SU-DHL-6 (cell line): Measurements from ENCODE around the gene CUX1.

Experiments
- CTCF ChIP-seq: fragments of 200-600 bp; sonication (generic); IDR thresholded peaks from one replicate; pipeline ENCODE4 v1.5.1; 2017; ENCODE audit warnings: antibody characterized with exemption, mild to moderate bottlenecking, low read length, moderate library complexity; ENCODE audit not compliant: insufficient read depth, poor library complexity, severe bottlenecking
- EZH2phosphoT487 ChIP-seq: fragments of 200-600 bp; sonication (generic), shearing (Covaris generic); conservative IDR thresholded peaks from 2 replicates; pipeline ENCODE4 v1.6.1; 2018; ENCODE audit warnings: mild to moderate bottlenecking, antibody characterized with exemption, low read length, moderate library complexity, mixed read lengths

- TF ChIP-seq CTCF, result no peak
- TF ChIP-seq EZH2phosphoT487, result no peak
These were observed 411.5 kb downstream of the CUX1 start for GRCh38 chr7:102228935-102229334.
